ENCODE measurements around the gene DNAJB13. TPM values are rescaled to one million over a fixed set of nuclear protein-coding genes. Genes with fewer than 3 reads are reported as not detected.

Gene DNAJB13
- total and polyA plus RNA-seq, 2 experiments from 2014 or later: 0.41 TPM; not detected in 1

GRCh38 chr11:73961321-73961720, 10.5 kb downstream of the DNAJB13 start:
- Histone ChIP-seq H3K9me2 (ENCODE audit: insufficient read depth) (no peaks in the 10 kb centered on the region), H3F3A (ENCODE audit: insufficient read depth) (no peaks in the 10 kb centered on the region), H3K27me3 (replicated peaks; ENCODE audit: insufficient read depth) (no peaks in the 10 kb centered on the region), H3K4me2 (ENCODE audit: unreplicated experiment) (peak overlapping the region; percentile 39), H3K9ac (no peak overlapping the region), H2AFZ (peak overlapping the region; percentile 11; the same call in 1 of the 2 replicates), H4K20me1 (ENCODE audit: insufficient read depth) (no peaks in the 10 kb centered on the region), H3K9me3 (ENCODE audit: low read depth) (no peaks in the 10 kb centered on the region), H3K79me2 (ENCODE audit: insufficient read depth) (no peaks in the 10 kb centered on the region), H3K4me1 (ENCODE audit: insufficient read depth) (peaks cover 11% of the 10 kb centered on the region; the same call in 1 of the 2 replicates), H3K27ac (no peak overlapping the region), H3K4me3 (no peak overlapping the region), H3K36me3 (ENCODE audit: low read depth) (no peaks in the 10 kb centered on the region)
- 38 to 47% methylated on average over 4 of the region's 4 CpGs for WGBS, 2 experiments (ENCODE audit: low coverage in 1 of 2, low lambda C conversion rate in 2 of 2, missing lambda C conversion rate in 2 of 2)
- TF ChIP-seq EZH2phosphoT487 (IDR thresholded peaks at IDR 0.05; ENCODE audit: insufficient read depth, low read depth): no peak
- TF ChIP-seq EZH2 (IDR thresholded peaks at IDR 0.05; ENCODE audit: insufficient read depth, poor library complexity, severe bottlenecking): no peak
- in situ Hi-C loops (cut with MboI): no loop called here
- DNase-seq: peak; percentile 72

GRCh38 chr11:73962101-73962705, 11.4 kb downstream of the DNAJB13 start:
- no peak for DNase-seq
- H3K27ac ChIP-seq: no peak overlapping the region
- no peak for TF ChIP-seq EZH2 (IDR thresholded peaks at IDR 0.05; ENCODE audit: insufficient read depth, poor library complexity, severe bottlenecking)
- TF ChIP-seq EZH2phosphoT487 (IDR thresholded peaks at IDR 0.05; ENCODE audit: insufficient read depth, low read depth): no peak
- H3K36me3 ChIP-seq (ENCODE audit: low read depth): no peaks in the 10 kb centered on the region
- no peak overlapping the region for H3K4me3 ChIP-seq
- H3K79me2 ChIP-seq (ENCODE audit: insufficient read depth): no peaks in the 10 kb centered on the region
- no peaks in the 10 kb centered on the region for H3F3A ChIP-seq (ENCODE audit: insufficient read depth)
- H2AFZ ChIP-seq: no peak overlapping the region
- H3K4me1 ChIP-seq (ENCODE audit: insufficient read depth): peaks cover 11% of the 10 kb centered on the region; the same call in 1 of the 2 replicates
- in situ Hi-C loops (cut with MboI): no loop called here
- no peaks in the 10 kb centered on the region for H3K9me2 ChIP-seq (ENCODE audit: insufficient read depth)
- H3K27me3 ChIP-seq (replicated peaks; ENCODE audit: insufficient read depth): no peaks in the 10 kb centered on the region
- H4K20me1 ChIP-seq (ENCODE audit: insufficient read depth): no peaks in the 10 kb centered on the region
- WGBS, 2 experiments (ENCODE audit: low coverage in 1 of 2, low lambda C conversion rate in 2 of 2, missing lambda C conversion rate in 2 of 2): 39 to 61% methylated on average over 4 to 7 of the region's 7 CpGs
- no peak overlapping the region for H3K9ac ChIP-seq
- no peaks in the 10 kb centered on the region for H3K9me3 ChIP-seq (ENCODE audit: low read depth)
- H3K4me2 ChIP-seq (ENCODE audit: unreplicated experiment): no peak overlapping the region

- 65 to 66% methylated on average over 8 of the region's 8 CpGs for WGBS, 2 experiments (ENCODE audit: low coverage in 1 of 2, low lambda C conversion rate in 2 of 2, missing lambda C conversion rate in 2 of 2)
- H3F3A ChIP-seq (ENCODE audit: insufficient read depth): no peaks in the 10 kb centered on the region
- H3K4me1 ChIP-seq (ENCODE audit: insufficient read depth): peaks cover 11% of the 10 kb centered on the region; the same call in 1 of the 2 replicates
- no peak overlapping the region for H3K9ac ChIP-seq
- TF ChIP-seq EZH2phosphoT487 (IDR thresholded peaks at IDR 0.05; ENCODE audit: insufficient read depth, low read depth) (no peak), EZH2 (IDR thresholded peaks at IDR 0.05; ENCODE audit: insufficient read depth, poor library complexity, severe bottlenecking) (no peak)
- no peaks in the 10 kb centered on the region for H3K9me3 ChIP-seq (ENCODE audit: low read depth)
- in situ Hi-C loops (cut with MboI): no loop called here
- H3K36me3 ChIP-seq (ENCODE audit: low read depth): no peaks in the 10 kb centered on the region
- no peaks in the 10 kb centered on the region for H3K79me2 ChIP-seq (ENCODE audit: insufficient read depth)
- peak; percentile 22 for DNase-seq
- H3K4me2 ChIP-seq (ENCODE audit: unreplicated experiment): no peak overlapping the region
- H2AFZ ChIP-seq: 0 out of 2 replicates have a peak overlapping the region, but pooled peaks have one; percentile 43
- H3K9me2 ChIP-seq (ENCODE audit: insufficient read depth): no peaks in the 10 kb centered on the region
- H3K4me3 ChIP-seq: no peak overlapping the region
- no peak overlapping the region for H3K27ac ChIP-seq
- no peaks in the 10 kb centered on the region for H4K20me1 ChIP-seq (ENCODE audit: insufficient read depth)
- no peaks in the 10 kb centered on the region for H3K27me3 ChIP-seq (replicated peaks; ENCODE audit: insufficient read depth)
Measured at GRCh38 chr11:73963861-73964260, 13.0 kb downstream of the DNAJB13 start.

GRCh38 chr11:73965076-73965763, 14.4 kb downstream of the DNAJB13 start:
- in situ Hi-C loops (cut with MboI): no loop called here
- peak overlapping the region; percentile 14; the same call in 1 of the 2 replicates for H3K9ac ChIP-seq
- no peaks in the 10 kb centered on the region for H4K20me1 ChIP-seq (ENCODE audit: insufficient read depth)
- H3K4me1 ChIP-seq (ENCODE audit: insufficient read depth): peaks cover 11% of the 10 kb centered on the region; the same call in 1 of the 2 replicates
- no peak overlapping the region for H3K27ac ChIP-seq
- no peaks in the 10 kb centered on the region for H3K9me3 ChIP-seq (ENCODE audit: low read depth)
- H3K27me3 ChIP-seq (replicated peaks; ENCODE audit: insufficient read depth): no peaks in the 10 kb centered on the region
- H3F3A ChIP-seq (ENCODE audit: insufficient read depth): no peaks in the 10 kb centered on the region
- H3K9me2 ChIP-seq (ENCODE audit: insufficient read depth): no peaks in the 10 kb centered on the region
- DNase-seq: peak; percentile 47
- H3K36me3 ChIP-seq (ENCODE audit: low read depth): no peaks in the 10 kb centered on the region
- peak overlapping the region; percentile 47 for H3K4me3 ChIP-seq
- peak overlapping the region; percentile 43 for H2AFZ ChIP-seq
- TF ChIP-seq EZH2phosphoT487 (IDR thresholded peaks at IDR 0.05; ENCODE audit: insufficient read depth, low read depth) (no peak), EZH2 (IDR thresholded peaks at IDR 0.05; ENCODE audit: insufficient read depth, poor library complexity, severe bottlenecking) (no peak)
- 13 to 18% methylated on average over 10 of the region's 10 CpGs for WGBS, 2 experiments (ENCODE audit: low coverage in 1 of 2, low lambda C conversion rate in 2 of 2, missing lambda C conversion rate in 2 of 2)
- H3K79me2 ChIP-seq (ENCODE audit: insufficient read depth): no peaks in the 10 kb centered on the region
- peak overlapping the region; percentile 37 for H3K4me2 ChIP-seq (ENCODE audit: unreplicated experiment)

Measured in GM23248 (cell line).